Stimulated activated CD4-positive, alpha-beta T cell treated with anti-CD3 and anti-CD28 coated beads, Interleukin-12 subunit alpha, Interleukin-12 subunit beta, amount 100 ng/mL, for 4 hours (primary cell): ENCODE measurements around the gene UPK3BL2.
"Not testable (repeated sequence)": the region's sequence is repeated elsewhere in the genome, so short reads cannot be mapped to it uniquely, and the experiment has no call there.

Experiments used
- DNase-seq: peaks from one replicate; pipeline ENCODE4 v3.0.0-alpha.2; 2020

UPK3BL2 gene

DNA sequence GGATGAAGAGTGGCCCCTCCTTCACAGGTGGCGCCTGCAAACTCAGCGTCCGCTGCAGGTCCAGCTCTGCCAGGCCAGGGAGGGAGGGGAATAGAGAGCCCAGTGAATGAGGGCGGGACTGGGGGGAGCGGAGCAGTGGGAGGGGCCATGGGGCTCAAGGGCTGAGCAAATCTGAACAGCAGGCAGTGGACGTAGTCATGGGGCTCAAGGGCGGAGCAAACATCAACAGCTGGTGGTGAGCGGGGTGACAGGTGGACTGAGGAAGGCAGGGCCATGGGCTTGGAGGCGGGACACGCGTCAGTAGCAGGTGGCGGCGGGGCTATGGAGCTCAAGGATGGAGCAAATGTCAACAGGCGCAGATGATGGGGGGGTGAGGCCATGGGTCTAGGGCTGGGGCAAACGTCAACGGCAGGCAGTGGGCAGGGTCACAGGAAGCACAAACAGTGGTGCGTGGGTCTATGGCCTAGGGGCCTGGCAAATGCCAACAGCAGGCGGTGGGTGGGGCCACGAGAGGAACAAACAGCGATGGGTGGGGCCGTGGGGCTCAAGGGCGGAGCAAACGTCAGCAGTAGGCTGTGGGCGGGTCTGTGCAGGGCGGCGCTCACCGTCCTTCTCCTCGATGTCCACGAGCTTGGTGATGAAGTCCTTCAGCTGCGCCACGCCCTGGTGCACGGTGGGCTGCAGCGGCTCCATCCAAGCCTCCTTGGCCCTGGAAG is 50.1 kb downstream of the UPK3BL2 start:
- not testable (repeated sequence) for DNase-seq

DNA sequence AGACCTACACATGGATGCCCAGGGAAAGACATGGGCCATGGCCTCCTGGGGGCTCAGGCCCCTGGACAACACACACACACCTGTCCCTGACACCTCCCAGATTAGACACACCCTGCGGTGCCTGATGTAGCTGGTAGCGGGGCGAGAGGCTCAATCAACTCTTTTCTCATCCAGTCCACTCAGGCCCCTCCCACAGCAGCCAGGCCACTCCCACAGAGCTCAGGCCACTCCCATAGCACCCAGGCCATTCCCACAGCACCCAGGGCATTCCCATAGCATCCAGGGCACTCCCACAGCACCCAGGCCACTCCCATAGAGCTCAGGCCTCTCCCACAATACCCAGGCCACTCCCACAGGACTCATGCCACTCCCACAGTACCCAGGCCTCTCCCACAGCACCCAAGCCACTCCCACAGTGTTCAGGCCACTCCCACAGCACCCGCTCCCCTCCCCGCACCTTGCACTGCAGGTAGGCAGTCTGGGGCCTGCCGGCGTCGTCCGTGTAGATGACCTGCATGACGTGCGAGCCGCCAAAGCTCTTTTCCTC is 52.9 kb downstream of the UPK3BL2 start:
- peak; percentile 48 for DNase-seq
